Measurements from ENCODE around the gene VPS11.
A peak's percentile ranks its signal among the peaks of the same experiment; 100 is the strongest.

The VPS11 gene

GRCh38 chr11:119048644-119049043 is 19.0 kb upstream of the VPS11 start:
- no peak overlapping the region for H3K4me3 ChIP-seq (ENCODE audit: low read depth, low read length)
- TF ChIP-seq, protein P1, sequence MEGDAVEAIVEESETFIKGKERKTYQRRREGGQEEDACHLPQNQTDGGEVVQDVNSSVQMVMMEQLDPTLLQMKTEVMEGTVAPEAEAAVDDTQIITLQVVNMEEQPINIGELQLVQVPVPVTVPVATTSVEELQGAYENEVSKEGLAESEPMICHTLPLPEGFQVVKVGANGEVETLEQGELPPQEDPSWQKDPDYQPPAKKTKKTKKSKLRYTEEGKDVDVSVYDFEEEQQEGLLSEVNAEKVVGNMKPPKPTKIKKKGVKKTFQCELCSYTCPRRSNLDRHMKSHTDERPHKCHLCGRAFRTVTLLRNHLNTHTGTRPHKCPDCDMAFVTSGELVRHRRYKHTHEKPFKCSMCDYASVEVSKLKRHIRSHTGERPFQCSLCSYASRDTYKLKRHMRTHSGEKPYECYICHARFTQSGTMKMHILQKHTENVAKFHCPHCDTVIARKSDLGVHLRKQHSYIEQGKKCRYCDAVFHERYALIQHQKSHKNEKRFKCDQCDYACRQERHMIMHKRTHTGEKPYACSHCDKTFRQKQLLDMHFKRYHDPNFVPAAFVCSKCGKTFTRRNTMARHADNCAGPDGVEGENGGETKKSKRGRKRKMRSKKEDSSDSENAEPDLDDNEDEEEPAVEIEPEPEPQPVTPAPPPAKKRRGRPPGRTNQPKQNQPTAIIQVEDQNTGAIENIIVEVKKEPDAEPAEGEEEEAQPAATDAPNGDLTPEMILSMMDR (IDR thresholded peaks at IDR 0.05; ENCODE audit: borderline replicate concordance, insufficient read depth, low read depth, low read length) = no peak

GRCh38 chr11:119049081-119049480 is 18.5 kb upstream of the VPS11 start:
- TF ChIP-seq, protein P1 (IDR thresholded peaks at IDR 0.05; ENCODE audit: borderline replicate concordance, insufficient read depth, low read depth, low read length) = no peak

GRCh38 chr11:119051440-119052162 is 16.0 kb upstream of the VPS11 start:
- TF ChIP-seq, protein P1 (IDR thresholded peaks at IDR 0.05; ENCODE audit: borderline replicate concordance, insufficient read depth, low read depth, low read length) = no peak
- peak overlapping the region; percentile 41 for H3K4me3 ChIP-seq (ENCODE audit: low read depth, low read length)

More at GRCh38 chr11:119049081-119049480, 18.5 kb upstream of the VPS11 start:
- H3K4me3 ChIP-seq (ENCODE audit: low read depth, low read length) = no peak overlapping the region

GRCh38 chr11:119052163-119052814 is 15.3 kb upstream of the VPS11 start:
- no peak overlapping the region for H3K4me3 ChIP-seq (ENCODE audit: low read depth, low read length)
- TF ChIP-seq, protein P1 (IDR thresholded peaks at IDR 0.05; ENCODE audit: borderline replicate concordance, insufficient read depth, low read depth, low read length) = no peak

DNA sequence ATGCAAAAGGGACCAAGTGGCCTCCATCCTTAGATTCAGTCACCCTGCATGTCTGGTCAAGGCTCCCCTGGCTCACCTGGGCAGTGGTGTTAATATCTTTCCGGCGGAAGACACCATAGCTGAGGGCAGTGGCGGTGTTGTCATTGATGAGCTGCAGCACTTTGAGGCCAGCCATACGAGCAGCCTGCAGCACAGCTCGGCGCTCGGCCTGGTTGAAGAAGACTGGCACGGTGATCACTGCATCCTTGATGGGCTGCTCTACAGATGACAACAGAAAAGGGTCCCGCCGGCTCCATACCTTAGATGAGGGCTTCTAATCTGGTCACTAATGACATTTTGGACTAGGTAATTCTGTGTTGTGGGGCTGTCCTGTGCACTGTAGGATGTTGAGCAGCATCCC is 13.2 kb upstream of the VPS11 start:
- no peak overlapping the region for H3K4me3 ChIP-seq (ENCODE audit: low read depth, low read length)
- TF ChIP-seq, protein P1 (IDR thresholded peaks at IDR 0.05; ENCODE audit: borderline replicate concordance, insufficient read depth, low read depth, low read length) = no peak

- peak overlapping the region; percentile 91 for H3K4me3 ChIP-seq (ENCODE audit: low read depth, low read length)
- TF ChIP-seq, protein P1 (IDR thresholded peaks at IDR 0.05; ENCODE audit: borderline replicate concordance, insufficient read depth, low read depth, low read length) = peak; percentile 7; the same call in 1 of the 2 replicates
Observed at GRCh38 chr11:119055901-119056300, 11.7 kb upstream of the VPS11 start.

Measured in GM12875 (cell line).